ENCODE data around the gene SGSM1.
"Not testable (repeated sequence)": the region's sequence is repeated elsewhere in the genome, so short reads cannot be mapped to it uniquely, and the experiment has no call there.

The SGSM1 gene

DNA sequence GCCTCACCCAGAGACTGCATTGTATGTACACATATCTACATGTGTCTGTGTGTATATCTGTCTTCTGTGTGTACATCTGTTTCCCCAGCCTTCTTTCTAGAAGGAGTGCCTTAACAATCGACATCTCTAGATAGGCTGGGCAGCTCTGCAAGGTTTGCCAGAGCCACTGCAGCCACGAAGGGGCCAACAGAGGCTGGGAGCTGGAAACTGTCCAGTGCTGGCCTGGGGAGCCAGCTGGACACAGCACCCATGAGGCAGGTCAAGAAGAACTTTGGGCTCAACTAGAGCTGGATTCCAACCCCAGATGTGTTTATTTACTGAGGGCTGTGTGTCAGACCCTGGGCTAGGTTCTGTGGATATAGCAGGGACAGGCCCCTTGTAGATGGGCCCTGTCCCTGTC is 3.3 kb downstream of the SGSM1 start:
- peak; percentile 16 for DNase-seq

DNA sequence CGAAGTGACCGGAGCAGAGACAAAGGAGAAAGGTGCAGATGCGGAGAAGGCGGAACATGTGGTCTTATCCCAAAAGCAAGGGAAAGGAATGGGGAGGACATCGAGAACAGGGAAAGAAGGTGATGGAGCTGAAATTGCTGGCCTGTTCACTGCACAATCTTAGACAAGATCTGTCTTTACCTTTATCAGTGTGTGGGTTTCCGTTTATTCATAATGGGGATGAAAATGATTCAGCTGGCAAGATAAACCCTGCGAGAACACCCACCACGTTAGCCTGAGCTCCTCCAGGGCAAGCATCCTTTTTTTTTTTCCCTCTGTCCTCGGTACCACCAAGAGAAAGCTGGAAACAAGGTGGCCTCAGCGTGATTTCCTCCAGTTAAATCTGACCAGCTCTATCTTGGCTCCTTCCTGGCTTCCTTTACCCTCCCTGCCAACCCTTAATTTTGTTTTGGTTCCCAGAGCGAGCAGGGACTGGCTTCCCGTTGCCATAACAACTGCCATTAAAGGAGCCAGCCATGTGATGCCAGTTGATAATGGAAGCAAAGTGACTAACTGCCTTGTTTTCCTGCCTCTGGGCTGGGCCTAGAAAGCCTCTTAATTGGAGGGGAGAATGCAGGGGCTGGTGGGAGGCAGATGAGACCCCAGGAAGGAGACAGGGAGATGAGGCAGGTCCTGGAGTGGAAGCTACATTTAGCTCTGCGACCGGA is 4.2 kb downstream of the SGSM1 start:
- DNase-seq: peak; percentile 82

DNA sequence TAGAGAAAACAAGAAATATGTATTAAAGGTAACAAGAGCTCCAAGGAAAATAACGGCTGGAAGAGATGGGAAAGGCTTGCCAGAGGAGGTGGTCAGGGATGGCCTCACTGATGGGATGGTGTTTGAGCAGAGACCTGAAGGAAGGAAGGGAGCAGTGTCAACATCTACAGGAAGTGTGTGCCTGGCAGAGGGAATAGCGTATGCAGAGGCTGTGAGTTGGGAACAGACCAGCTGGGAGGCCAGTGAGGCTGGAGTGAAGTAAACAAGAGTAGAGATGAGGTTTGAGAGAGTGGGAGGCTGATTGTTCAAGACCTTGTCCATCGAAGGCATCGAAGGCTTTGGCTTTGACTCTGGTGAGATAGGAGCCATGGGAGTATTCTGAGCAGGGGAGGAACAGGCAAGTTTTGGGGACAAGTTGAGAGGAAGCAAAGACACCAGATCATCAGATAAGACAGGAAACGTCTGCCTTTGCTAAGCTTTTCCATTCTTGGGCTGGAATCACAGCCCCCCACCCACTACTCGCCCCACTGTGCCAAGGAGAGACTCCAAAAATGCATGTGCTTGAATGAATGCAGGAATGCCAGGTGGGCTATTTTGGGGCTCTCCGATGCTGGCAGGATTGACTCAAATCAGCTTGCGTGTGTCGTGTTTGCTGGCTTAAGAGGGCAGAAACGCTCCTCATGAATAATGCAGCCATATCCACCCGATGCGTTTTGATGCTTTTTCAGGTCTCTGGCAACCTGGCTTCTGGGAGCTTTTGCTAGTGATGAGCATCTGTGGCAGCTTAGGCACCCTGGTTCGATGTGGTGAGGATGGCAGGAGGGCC is 7.2 kb downstream of the SGSM1 start:
- peak; percentile 23 for DNase-seq

DNA sequence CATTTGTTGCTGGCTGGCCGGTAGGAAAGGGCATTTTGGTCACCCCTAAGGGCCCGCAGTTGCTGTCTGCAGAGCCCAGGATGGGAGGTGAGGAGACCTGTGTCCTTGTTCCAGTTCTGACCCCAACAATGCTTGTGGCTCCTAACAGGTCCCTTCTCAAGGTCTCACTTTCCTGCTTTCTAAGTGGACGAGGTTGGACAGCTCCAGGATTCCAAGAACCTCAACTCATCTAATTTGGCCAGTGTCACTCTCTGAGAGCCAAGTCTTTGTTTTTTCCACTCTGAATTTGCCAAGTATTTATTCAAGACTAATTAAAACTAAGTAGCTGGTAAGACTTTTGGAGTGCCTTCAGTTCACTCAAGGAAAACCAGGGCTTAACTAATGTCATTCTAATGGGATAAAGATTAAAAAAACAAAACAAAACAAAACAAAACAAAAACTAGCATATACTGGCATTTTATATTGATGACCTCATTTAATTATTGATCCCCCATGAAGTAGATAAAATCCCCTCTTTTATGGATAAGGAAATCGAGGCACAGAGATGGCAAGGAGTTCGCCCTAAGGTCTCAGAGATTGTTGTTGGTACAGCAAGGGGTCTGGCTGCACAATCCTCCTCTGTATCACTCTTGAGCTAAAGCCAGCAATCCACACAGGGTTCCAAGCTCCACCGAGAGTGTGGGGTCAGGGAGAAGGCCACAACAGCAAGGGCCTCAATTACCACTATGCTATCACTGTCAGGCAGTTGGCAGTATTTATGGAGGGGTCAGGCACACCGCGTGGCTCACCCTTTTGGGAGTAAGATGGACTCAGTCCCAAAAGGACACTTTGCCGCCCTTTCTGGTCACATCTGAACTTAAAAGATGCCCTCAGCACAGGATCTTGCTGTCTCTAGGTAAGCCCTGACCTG is 8.1 kb downstream of the SGSM1 start:
- no peak for DNase-seq

DNA sequence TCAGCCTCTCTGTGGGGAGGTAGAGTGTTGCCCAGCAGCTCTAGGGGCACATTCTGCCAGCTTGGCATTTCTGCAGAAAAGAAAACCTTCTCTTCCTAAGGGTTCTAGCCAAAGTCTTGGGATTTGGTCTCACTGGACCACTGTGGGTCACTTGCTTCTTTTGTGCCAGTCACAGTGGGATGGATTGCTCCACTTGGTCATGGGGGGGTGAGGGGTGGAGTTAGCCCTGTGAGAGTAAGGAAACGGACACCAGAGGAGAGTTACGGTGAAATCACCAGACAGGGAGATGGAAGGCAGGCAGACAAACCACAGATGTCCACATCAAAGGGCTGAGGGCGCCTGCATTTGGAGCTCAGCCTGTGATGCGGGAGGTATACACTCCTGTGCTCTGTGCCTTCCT is 10.8 kb downstream of the SGSM1 start:
- no peak for DNase-seq

DNA sequence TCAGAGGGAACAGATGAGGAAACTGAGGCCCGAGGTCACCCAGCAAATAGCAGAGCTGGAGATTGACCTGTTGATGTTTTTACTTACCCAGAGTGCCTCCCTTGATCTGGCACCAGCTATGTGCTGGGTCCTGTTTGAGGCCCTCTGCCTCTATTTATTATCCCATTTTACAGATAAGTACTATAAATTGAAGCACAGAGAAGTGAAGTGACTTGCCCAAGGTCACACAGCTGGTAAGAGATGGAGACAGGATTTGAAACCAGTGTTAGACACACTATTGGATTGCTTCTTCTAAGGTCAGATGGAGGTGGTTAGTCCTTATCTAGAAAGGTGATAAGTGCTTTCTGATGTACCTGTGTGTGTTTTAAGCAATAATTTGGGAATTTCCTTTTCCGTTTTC is 13.5 kb downstream of the SGSM1 start:
- DNase-seq: no peak

DNA sequence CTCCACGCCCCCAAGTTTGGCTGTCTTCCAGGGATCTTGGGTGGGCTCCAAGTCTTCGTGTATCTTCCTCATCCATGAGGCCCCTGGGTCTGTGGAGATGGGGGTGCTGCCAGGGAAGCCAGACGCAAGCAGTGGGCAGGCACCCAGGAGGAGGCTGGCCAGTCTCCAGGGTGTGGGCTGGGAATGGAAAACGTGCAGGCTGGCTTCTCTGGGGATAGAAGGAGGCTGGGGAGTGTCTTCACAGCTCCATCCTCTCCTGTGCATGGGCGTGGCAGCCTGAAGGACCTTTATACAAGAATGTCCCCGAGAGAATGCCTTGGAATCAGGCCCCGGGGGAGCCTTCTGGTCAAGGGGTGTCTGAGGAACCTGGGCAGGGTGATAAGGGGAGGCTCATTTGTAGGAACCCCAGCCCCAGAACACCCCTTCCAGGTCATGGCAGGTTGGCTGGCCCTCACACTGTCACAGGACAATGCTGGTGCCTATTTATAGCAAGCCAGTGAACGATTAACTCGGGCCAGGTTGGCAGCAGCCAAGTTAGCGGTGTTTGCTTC is 14.0 kb downstream of the SGSM1 start:
- no peak for DNase-seq

DNA sequence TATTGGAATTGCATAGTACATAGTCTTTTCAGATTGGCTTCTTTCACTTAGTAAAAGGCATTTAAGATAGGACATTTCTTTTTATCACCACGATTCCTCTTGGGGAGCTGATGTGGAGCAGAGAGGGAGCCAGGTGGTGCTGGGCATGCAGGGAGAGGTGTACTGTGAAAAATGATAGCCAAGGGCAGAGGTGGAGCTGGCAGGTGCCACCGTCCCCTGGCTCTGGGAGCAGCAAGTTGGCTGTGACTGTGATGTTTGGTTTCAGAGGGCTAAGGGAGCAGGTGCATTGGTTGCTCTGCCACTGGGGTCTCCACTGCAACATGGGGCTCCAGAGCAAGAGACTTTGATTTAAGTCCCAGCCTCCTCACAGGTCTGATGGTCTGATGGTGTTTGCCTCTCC is 16.5 kb downstream of the SGSM1 start:
- DNase-seq: no peak

DNA sequence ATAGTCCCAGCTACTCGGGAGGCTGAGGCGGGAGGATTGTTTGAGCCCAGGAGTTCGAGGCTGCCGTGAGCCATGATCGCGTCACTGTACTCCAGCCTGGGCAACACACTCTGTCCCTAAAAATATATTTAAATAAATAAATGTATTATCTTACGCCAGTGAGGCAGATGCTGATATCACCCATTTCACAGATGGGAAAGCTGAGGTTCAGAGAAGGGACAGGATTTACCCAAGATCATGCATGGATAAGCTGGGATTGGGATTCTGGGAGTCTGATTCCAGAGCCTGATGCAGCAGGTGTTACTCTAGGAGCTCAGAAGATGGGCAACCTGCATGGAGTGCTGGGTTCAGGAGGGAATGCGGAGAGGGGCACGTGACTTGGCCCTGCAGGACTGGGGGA is 17.8 kb downstream of the SGSM1 start:
- no peak for DNase-seq

DNA sequence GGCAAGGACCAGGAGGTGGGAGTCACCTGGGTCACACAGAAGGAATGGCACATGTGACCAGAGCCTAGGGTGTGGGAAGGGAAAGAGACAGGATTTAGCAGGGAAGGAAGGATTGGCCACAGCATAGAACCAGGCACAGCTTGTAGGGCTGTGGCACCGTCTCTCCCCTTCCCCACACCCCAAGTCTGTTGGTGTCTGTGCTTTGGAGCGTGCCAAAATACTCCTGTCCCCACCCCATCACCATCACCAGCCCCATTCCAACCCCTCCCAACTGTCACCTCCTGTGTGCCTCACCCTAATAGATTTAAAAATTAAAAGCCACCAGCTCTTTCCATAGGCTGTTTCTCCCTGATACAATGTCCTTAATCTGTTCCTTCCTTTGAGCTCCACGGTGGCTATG is 18.2 kb downstream of the SGSM1 start:
- no peak for DNase-seq

DNA sequence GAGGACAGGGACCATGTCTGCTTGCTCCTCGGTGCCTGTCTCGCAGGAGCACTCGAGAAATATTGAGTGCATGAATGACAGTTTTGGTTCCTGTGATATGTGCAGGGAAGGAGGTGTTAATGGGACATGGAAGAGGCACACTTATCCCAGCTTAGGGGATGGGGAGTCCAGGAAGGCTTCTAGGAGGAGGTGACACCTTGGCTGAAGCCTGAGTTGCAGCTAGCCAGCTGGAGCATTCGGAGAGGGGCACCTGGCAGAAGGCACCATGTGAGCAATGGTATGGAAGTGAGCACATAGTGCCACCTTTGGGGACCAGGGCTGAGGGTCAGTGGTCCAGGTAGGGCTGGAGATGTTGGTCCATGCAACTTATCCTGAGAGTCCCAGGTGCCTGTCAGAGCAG is 18.9 kb downstream of the SGSM1 start:
- no peak for DNase-seq

DNA sequence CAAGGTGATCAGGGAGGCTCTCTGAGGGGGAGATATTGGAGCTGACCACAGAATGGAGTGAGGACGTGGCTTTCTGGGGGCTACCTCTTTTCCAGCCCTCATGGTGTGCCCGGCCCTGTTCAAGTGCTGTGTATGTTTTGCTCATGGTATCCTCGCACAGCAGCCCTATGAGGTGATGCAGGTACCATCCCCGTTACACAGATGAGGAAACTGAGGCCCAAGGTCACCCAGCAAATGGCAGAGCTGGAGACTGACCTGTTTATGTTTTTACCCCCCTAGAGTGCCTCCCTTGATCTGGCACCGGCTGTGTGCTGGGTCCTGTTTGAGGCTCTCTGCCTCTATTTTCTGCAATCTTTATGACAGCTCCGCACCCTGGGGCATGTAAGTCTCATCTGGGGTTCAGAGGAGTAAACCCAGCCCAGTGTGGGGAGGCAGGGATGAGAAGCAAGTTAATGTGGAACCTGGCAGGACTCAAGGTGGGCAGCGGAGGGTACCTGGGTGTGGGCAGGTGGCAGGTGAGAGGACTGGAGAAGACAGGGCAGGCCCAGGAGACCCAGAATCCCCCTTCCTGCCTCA is 20.8 kb downstream of the SGSM1 start:
- no peak for DNase-seq

DNA sequence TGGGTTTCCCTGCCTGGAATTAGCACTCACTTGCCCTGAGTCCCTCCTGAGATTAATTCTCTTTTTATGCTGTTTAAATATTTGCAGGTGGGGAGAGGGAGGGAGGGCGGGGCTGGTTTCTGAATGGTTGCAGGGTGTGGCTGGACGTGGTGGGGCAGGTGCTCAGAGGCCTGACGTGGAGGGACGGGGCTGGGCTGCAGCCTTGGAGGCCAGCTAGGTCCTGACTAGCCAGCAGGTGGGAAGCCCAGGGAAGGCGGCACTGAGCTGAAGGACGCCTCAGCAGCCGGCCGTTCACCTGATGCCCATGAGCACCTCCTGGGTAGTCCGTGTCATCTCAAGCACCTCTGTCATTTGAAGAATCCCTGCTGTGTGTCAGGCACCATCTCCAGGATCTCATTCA is 21.3 kb downstream of the SGSM1 start:
- DNase-seq: no peak

DNA sequence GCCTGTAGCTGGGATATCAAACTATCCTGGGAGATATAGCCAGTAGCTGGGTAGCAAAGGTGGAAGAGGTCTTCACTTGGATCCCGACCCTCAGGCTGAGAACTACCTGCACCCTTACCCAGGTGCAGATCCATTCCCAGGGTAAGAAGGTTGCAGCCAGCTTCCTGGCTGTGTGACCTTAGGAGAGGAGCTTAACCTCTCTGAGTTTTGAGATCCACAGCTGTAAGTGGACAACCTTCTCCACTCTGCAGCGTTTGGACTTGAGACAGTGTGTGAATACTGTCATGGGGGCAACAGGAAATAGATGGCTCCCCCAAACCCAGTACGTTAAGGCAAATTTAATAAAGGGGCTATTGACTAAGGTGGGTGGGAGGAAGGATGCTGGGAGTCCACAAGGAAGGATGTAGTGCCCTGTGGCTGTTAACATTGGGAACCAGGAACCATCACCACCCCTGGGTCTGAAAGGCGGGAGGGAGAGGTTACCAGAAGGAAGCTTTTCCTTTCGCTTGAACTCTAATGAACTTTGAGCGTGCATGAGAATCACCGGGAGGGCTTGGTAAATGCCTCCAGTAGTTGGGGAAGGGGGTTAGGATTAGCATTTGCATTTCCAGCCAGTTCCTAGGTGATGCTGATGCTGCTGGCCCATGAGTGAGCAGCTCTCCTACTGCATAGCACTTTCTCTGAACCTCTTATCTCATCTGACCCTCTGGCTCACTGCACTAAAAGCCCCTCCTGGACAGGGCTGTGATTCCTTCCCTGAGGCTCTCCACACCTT is 24.4 kb downstream of the SGSM1 start:
- no peak for DNase-seq

DNA sequence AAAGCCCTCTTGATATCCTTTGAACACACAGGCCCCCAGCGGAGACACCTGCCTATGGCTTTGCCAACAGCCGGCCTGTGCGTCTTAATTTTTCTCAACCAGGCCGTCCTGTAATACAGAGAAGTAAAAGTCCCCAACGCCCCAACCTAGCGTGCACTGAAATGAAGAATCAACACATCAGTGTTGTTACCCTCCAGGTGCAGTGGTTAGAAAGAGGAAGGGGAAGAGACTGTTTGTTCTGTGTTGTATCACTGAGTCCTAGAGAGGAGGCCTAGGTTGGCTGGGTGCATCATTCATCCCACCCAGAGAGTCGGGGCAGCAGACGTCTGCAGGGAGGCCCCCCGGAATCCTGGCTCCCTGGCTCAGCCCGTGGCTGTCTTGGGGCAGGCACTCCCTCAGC is 25.7 kb downstream of the SGSM1 start:
- no peak for DNase-seq

DNA sequence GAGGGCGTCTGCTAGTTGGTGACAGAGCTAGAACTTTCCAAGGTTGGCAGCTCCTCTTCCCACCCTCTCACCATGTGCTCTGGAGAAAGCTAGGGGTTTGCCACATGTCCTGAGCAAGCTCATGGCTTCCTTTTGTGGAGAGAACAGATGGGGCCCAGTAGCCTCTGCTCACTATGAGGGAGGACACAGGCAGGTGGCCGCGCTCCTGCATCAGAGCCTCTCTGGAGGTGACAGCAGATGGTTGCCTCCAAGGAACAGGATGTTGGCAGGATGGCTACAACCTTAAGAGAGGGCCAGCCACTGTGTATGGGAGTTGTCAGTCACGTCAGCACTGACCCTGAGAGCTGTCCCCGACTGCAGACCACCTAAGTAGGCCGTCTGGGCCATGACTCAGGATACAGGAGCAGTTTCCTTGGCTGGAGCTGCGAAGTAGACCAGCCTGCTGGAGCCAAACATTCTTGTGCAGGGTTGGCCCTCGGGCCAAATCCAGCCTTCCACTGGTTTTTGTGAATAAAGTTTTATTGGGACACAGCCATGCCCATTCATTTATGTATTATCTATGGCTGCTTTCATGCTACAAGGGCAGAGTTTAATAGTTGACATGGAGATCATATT is 28.0 kb downstream of the SGSM1 start:
- no peak for DNase-seq

DNA sequence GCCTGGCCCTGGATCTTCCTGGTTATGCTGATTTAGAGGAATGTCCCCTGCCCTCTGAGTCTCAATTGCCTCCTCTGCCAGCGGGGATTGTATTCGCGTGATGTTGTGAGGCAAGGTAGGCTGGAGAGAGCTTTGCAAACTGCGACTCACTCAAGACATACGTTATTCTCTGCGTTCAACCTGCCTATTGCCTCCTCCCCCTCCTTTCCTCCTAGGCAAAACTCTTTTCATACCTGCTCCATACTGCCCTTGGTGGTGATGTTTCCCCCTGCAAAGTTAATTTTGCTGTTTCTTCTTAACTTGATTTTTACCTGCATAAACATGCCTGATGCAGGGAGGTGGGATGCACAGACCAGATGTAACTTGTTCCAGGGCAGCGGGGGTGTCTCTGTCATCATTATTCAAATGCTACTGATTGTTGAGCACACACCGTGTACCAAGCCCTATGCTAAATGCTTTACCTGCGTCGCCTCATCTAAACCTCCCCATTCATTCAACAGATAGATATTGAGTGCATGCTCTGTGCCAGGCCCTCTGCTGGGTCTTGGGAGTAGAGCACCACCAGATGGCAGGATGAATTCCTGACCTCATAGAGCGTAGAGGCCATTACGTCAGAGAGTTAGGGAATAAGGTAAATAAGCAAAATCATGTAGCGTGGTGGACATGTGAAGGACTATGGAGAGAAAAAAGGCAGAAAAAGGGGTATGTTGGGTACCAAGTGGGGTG is 29.0 kb downstream of the SGSM1 start:
- no peak for DNase-seq

DNA sequence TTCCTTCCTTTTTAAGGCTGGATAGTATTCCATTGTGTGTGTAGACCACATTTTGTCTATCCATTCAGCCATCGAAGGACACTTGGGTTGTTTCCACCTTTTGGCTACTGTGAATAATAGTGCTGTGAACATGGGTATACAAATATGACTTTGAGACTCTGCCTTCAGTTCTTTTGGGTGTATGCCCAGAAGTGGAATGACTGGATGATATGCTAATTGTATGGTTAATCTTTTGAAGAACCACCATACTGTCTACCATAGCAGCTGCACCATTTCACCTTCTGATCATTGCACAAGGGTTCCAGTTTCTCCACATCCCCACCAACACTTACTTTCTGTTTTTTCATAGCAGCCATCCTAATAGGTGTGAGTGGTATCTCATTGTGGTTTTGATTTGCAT is 30.3 kb downstream of the SGSM1 start:
- no peak for DNase-seq

DNA sequence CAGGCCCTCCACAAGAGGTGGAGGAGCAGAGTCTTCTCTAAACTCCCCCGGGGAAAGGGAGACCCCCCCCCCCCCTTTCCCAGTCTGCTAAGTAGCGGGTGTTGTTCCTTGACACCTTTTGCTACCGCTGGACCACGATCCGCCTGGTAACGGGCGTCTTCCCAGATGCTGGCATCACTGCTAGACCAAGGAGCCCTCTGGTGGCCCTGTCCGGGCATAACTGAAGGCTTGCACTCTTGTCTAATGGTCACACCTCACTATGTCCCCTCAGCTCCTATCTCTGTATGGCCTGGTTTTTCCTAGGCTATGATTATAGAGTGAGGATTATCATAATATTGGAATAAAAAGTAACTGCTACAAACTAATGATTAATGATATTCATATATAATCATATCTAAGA is 31.5 kb downstream of the SGSM1 start:
- DNase-seq: not testable (repeated sequence)

DNA sequence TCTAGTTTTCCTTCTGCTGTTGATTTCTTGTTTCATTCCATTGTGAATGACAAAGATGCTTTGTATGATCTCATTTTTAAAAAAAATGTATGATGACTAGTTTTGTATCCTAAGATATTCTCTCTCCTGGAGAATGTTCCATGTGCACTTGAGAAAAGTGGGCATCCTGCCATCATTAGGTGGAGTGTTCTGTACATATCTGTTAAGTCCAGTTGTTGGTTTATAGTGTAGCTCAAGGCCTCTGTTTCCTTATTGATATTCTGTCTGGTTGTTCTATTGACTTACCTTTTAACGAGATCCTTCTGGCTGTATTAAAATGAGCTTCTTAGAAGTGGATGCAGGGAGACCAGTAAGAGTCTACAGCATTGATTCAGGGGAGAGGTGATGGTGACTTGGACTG is 35.2 kb downstream of the SGSM1 start:
- no peak for DNase-seq

DNA sequence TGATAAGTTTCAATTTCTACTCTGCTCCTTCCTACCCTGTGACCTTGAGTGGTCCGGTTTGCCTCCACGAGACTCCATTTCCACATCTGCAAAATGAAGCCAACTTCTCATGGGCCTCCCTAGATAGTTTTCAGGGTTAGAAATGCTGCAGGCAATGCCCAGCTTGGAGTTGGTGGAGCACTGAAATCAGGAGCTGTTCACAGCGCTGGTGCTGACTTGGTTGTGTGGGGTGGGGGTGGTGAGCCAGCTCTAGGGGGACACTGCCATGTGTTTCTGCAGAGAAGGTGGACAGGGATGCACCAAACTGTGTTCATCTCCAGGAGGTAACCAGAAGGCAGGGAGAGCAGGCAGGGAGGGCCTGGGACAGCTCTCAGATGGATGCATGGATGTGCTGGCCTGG is 37.0 kb downstream of the SGSM1 start:
- no peak for DNase-seq

Measured in retina (tissue), 1 donor.